Measurements from ENCODE around the gene VPS26A. TPM values are rescaled to one million over a fixed set of nuclear protein-coding genes. Genes with fewer than 3 reads are reported as not detected.
A peak's percentile ranks its signal among the peaks of the same experiment; 100 is the strongest.

VPS26A gene
- total RNA-seq, 1 experiment from 2014 or later, result 28.3 TPM

DNA sequence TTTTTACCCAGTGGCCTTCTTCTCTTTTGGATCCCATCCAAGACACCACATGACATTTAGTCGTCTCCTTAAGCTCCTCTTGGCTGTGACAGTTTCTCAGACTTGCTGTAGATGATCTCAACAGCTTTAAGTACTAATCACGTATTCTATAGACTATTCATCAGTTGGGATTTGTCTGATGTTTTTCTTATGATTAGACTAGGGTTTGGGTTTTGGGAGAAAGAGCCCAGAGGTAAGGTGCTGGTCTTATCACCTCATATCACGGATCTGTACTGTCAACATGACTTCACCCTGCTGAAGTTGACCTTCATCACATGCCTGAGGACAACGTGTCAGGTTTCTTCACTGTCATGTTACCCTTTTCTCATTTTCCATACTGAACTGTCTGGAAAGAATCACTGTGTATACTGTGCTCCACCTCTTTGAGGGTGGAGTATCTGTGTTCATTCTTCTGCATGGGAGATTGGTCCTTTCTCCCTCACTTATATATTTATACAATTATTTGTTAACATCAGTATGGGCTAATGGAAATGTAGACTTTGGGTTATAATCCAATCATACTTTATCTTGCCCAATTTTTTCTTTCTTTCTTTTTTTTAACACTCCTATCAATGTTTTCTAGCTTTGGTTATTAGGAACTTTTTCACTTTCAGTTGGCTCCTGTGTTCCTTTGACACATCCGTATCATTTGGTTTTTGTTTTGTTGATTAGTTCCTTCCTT is 89.8 kb downstream of the VPS26A start:
- H3K9ac ChIP-seq (ENCODE audit: low read length), result no peak overlapping the region
- H3K4me3 ChIP-seq (ENCODE audit: low read length), result no peak overlapping the region
- peaks cover 5% of the 10 kb centered on the region; the same call in 1 of the 2 replicates for H3K4me1 ChIP-seq (ENCODE audit: low read length)
- H3K4me2 ChIP-seq (ENCODE audit: low read depth, low read length, poor library complexity, severe bottlenecking), result no peak overlapping the region
- DNase-seq, result no peak
- H3K9me2 ChIP-seq (replicated peaks; ENCODE audit: insufficient read depth, low read length), result no peaks in the 10 kb centered on the region
- H3K27ac ChIP-seq (ENCODE audit: low read length), result no peak overlapping the region
- no peak overlapping the region for H2AFZ ChIP-seq (ENCODE audit: low read length)
- H3K79me2 ChIP-seq (ENCODE audit: low read length), result no peaks in the 10 kb centered on the region
- peaks cover under 1% of the 10 kb centered on the region for H3K36me3 ChIP-seq (ENCODE audit: insufficient read depth, low read length)
- H3K27me3 ChIP-seq (ENCODE audit: low read length), result no peaks in the 10 kb centered on the region
- H3K9me3 ChIP-seq (ENCODE audit: low read length), result no peaks in the 10 kb centered on the region
- H4K20me1 ChIP-seq (ENCODE audit: insufficient read depth, low read depth, low read length), result no peaks in the 10 kb centered on the region

DNA sequence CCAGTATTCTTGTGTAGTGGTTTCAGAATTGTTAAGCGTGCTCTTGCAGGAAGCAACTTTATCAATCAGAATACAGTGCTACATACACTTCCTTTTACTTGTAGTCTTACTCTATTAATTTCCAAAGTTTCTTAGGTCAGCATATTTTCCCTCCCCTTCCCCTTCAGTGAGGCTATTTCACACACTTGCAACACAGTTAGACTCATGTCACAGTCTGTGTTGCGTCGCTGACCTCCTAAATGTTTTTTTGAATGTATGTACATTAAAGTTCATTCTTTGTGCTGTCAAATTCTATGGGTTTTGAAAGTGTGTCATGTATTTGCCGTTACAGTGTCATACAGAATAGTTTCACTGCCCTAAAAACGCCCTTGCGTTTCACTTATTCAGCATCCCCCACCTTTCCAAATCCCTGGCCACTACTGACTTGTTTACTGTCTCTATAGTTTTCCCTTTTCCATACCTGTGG is 90.7 kb downstream of the VPS26A start:
- H3K27me3 ChIP-seq (ENCODE audit: low read length), result no peaks in the 10 kb centered on the region
- H3K9me2 ChIP-seq (replicated peaks; ENCODE audit: insufficient read depth, low read length), result no peaks in the 10 kb centered on the region
- no peak overlapping the region for H2AFZ ChIP-seq (ENCODE audit: low read length)
- no peak for DNase-seq
- no peaks in the 10 kb centered on the region for H3K36me3 ChIP-seq (ENCODE audit: insufficient read depth, low read length)
- no peak overlapping the region for H3K9ac ChIP-seq (ENCODE audit: low read length)
- H3K27ac ChIP-seq (ENCODE audit: low read length), result no peak overlapping the region
- H3K4me3 ChIP-seq (ENCODE audit: low read length), result no peak overlapping the region
- H3K79me2 ChIP-seq (ENCODE audit: low read length), result no peaks in the 10 kb centered on the region
- H4K20me1 ChIP-seq (ENCODE audit: insufficient read depth, low read depth, low read length), result no peaks in the 10 kb centered on the region
- H3K4me1 ChIP-seq (ENCODE audit: low read length), result peaks cover 5% of the 10 kb centered on the region; the same call in 1 of the 2 replicates
- no peak overlapping the region for H3K4me2 ChIP-seq (ENCODE audit: low read depth, low read length, poor library complexity, severe bottlenecking)
- H3K9me3 ChIP-seq (ENCODE audit: low read length), result no peaks in the 10 kb centered on the region

DNA sequence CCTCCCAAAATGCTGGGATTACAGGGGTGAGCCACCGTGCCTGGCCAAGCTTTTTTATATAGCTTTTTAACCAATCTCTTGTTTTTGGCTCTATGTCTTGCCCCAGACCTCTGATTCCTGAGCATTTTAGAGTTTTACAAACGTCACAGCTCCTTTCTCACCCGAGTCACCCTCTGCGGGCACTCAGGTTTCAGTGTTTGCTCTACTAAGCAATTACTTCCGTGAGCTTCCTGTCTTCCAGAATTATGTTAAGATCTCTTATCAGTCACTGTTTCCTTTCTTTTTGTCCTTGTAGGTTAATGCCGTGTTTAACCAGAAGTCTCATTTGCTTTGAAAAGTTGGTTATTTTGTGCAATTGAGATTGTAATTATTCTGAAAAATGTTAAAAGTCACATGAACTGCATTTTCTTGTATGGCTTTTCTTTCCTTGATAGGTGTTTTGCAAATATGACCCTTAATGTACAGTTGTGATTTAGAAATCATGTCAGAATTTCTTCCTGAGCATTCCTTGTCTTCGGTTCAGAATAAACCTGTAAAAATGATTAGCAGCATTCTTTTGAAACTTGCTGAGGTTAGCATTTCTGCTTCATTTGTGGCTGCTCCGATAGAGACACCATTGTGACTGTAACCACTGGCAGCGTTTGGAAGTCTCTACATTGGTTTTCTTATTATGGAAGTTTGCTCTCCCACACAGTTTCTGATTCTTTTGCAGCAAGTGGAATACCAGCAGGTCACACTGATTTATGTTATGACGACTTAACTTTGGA is 91.6 kb downstream of the VPS26A start:
- Histone ChIP-seq H3K4me1 (ENCODE audit: low read length) (peaks cover 5% of the 10 kb centered on the region; the same call in 1 of the 2 replicates), H3K9me2 (replicated peaks; ENCODE audit: insufficient read depth, low read length) (no peaks in the 10 kb centered on the region), H3K27ac (ENCODE audit: low read length) (no peak overlapping the region), H4K20me1 (ENCODE audit: insufficient read depth, low read depth, low read length) (no peaks in the 10 kb centered on the region), H3K79me2 (ENCODE audit: low read length) (no peaks in the 10 kb centered on the region), H3K4me3 (ENCODE audit: low read length) (no peak overlapping the region), H3K4me2 (ENCODE audit: low read depth, low read length, poor library complexity, severe bottlenecking) (peak overlapping the region; percentile 27), H3K9me3 (ENCODE audit: low read length) (no peaks in the 10 kb centered on the region), H2AFZ (ENCODE audit: low read length) (peak overlapping the region; percentile 57; the same call in 1 of the 2 replicates), H3K36me3 (ENCODE audit: insufficient read depth, low read length) (no peaks in the 10 kb centered on the region), H3K9ac (ENCODE audit: low read length) (no peak overlapping the region), H3K27me3 (ENCODE audit: low read length) (no peaks in the 10 kb centered on the region)
- DNase-seq, result no peak

DNA sequence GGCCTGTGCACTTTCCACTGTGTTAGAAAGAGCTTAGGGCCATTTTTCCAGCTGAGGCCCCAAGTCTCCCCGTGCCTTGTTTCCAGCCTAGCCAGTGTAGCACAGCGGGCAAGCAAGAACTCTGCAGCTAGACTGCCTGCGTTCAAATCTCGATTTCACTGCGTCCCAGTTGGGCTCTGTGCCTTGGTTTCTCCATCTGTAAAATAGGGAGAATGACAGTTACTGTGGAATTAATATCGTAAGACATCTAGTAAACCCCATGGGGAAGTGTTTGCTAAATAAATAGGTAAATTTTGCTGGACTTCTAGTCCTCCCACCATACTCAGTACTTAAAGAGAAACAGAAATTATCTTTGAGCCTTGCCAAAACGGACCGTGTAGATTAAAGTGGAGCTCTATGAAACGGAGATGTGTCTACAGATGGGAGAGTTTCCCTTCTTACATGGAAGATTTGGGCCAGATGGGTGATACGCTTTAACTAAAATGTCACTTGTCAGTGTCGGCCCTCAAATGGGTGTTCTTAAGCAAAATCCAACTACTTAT is 92.7 kb downstream of the VPS26A start:
- H3K9me2 ChIP-seq (replicated peaks; ENCODE audit: insufficient read depth, low read length), result no peaks in the 10 kb centered on the region
- no peaks in the 10 kb centered on the region for H3K79me2 ChIP-seq (ENCODE audit: low read length)
- no peak overlapping the region for H3K4me2 ChIP-seq (ENCODE audit: low read depth, low read length, poor library complexity, severe bottlenecking)
- H3K4me1 ChIP-seq (ENCODE audit: low read length), result peaks cover 5% of the 10 kb centered on the region; the same call in 1 of the 2 replicates
- no peaks in the 10 kb centered on the region for H3K36me3 ChIP-seq (ENCODE audit: insufficient read depth, low read length)
- H3K27me3 ChIP-seq (ENCODE audit: low read length), result no peaks in the 10 kb centered on the region
- H3K9ac ChIP-seq (ENCODE audit: low read length), result no peak overlapping the region
- DNase-seq, result no peak
- H3K27ac ChIP-seq (ENCODE audit: low read length), result no peak overlapping the region
- no peak overlapping the region for H2AFZ ChIP-seq (ENCODE audit: low read length)
- no peaks in the 10 kb centered on the region for H4K20me1 ChIP-seq (ENCODE audit: insufficient read depth, low read depth, low read length)
- H3K4me3 ChIP-seq (ENCODE audit: low read length), result no peak overlapping the region
- no peaks in the 10 kb centered on the region for H3K9me3 ChIP-seq (ENCODE audit: low read length)

DNA sequence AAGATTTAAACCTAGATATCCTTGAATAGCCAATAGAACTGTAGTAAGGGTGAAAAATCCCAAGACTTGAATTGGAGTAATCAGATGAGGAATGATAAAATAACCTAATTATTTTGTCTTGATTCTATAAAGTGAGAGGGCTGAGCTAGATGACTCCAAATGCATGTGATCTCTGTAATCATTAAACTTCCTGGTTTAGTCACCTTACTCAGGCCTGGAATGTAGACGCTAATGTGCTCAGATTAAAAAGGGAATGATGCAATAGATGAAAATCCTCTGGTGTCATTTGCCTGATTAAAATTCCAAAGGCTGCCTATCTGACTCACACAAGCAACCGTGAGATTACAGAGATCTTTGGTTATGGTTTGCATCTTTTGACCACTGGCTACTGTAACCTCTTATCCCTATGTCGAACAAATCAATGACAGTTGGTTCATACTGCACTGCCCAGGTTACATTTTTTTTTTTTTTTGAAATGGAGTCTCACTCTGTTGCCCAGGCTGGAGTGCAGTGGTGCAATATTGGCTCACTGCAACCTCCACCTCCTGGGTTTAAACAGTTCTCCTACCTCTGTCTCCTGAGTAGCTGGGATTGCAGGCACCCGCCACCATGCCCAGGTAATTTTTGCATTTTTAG is 93.3 kb downstream of the VPS26A start:
- no peak overlapping the region for H3K9ac ChIP-seq (ENCODE audit: low read length)
- H3K27ac ChIP-seq (ENCODE audit: low read length), result no peak overlapping the region
- no peaks in the 10 kb centered on the region for H3K79me2 ChIP-seq (ENCODE audit: low read length)
- H3K4me1 ChIP-seq (ENCODE audit: low read length), result peaks cover 5% of the 10 kb centered on the region; the same call in 1 of the 2 replicates
- no peak overlapping the region for H3K4me3 ChIP-seq (ENCODE audit: low read length)
- H3K9me2 ChIP-seq (replicated peaks; ENCODE audit: insufficient read depth, low read length), result no peaks in the 10 kb centered on the region
- no peak overlapping the region for H3K4me2 ChIP-seq (ENCODE audit: low read depth, low read length, poor library complexity, severe bottlenecking)
- H2AFZ ChIP-seq (ENCODE audit: low read length), result no peak overlapping the region
- no peaks in the 10 kb centered on the region for H3K27me3 ChIP-seq (ENCODE audit: low read length)
- no peaks in the 10 kb centered on the region for H3K36me3 ChIP-seq (ENCODE audit: insufficient read depth, low read length)
- no peaks in the 10 kb centered on the region for H3K9me3 ChIP-seq (ENCODE audit: low read length)
- H4K20me1 ChIP-seq (ENCODE audit: insufficient read depth, low read depth, low read length), result no peaks in the 10 kb centered on the region
- DNase-seq, result no peak

DNA sequence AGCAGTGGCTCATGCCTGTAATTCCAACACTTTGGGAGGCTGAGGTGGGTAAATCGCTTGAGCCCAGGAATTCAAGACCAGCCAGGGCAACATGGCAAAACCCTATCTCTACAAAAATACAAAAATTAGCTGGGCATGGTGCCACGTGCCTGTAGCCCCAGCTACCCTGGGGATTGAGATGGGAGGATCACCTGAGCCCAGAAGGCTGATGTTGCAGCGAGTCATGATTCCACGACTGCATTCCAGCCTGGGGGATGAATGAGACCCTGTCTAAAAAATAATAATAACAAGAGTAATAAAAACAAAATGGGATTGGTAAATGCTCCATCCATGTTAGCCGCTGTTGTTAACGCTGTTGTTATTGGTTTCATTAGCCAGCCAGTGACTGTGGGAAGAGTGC is 94.9 kb downstream of the VPS26A start:
- no peak overlapping the region for H2AFZ ChIP-seq (ENCODE audit: low read length)
- H3K4me1 ChIP-seq (ENCODE audit: low read length), result peaks cover 13% of the 10 kb centered on the region

DNA sequence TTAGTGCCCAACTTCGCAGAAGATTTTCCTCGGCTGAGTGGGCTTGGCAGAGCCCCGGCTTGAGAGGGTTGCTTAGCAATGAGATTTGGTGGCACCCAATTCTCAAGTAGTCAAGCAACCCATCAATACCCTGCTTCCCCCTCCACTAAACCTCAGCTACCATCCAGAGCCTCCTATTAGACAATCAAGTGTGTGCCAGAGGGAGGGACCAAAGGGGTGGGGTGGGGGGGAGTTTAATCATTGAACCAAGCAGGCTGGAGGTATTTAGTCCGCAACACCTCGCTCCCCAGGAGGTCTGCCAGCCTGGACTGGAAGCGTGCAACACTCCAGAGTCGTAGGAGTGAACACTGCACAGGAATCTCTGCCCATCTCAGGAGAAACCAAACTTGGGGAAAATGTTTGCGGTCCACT is 96.1 kb downstream of the VPS26A start, which contains the start of gene HKDC1:
Gene HKDC1 (plus strand): TSS at position 292 of the 411 bp plus-strand sequence. CDS start 104 bp downstream, at position 396.
- peaks cover 13% of the 10 kb centered on the region for H3K4me1 ChIP-seq (ENCODE audit: low read length)
- no peak within 1 kb of the TSS for H2AFZ ChIP-seq (ENCODE audit: low read length)
- H3K9me3 ChIP-seq (ENCODE audit: low read length), result no peaks in the 10 kb centered on the region
- H3K4me3 ChIP-seq (ENCODE audit: low read length), result no peak within 1 kb of the TSS
- H3K27me3 ChIP-seq (ENCODE audit: low read length), result no peaks in the 10 kb centered on the region
- no peaks in the 10 kb centered on the region for H3K9me2 ChIP-seq (replicated peaks; ENCODE audit: insufficient read depth, low read length)
- H3K36me3 ChIP-seq (ENCODE audit: insufficient read depth, low read length), result no peaks in the 10 kb centered on the region
- DNase-seq, result no peak
- H4K20me1 ChIP-seq (ENCODE audit: insufficient read depth, low read depth, low read length), result no peaks in the 10 kb centered on the region
- H3K4me2 ChIP-seq (ENCODE audit: low read depth, low read length, poor library complexity, severe bottlenecking), result no peak within 1 kb of the TSS
- no peak within 1 kb of the TSS for H3K9ac ChIP-seq (ENCODE audit: low read length)
- H3K27ac ChIP-seq (ENCODE audit: low read length), result no peak within 1 kb of the TSS
- H3K79me2 ChIP-seq (ENCODE audit: low read length), result no peaks in the 10 kb centered on the region

More for the DNA sequence above, 94.9 kb downstream of the VPS26A start:
- Histone ChIP-seq H3K9ac (ENCODE audit: low read length) (no peak overlapping the region), H3K79me2 (ENCODE audit: low read length) (no peaks in the 10 kb centered on the region), H3K4me2 (ENCODE audit: low read depth, low read length, poor library complexity, severe bottlenecking) (no peak overlapping the region), H3K9me3 (ENCODE audit: low read length) (no peaks in the 10 kb centered on the region), H3K27ac (ENCODE audit: low read length) (no peak overlapping the region), H3K9me2 (replicated peaks; ENCODE audit: insufficient read depth, low read length) (no peaks in the 10 kb centered on the region), H3K36me3 (ENCODE audit: insufficient read depth, low read length) (no peaks in the 10 kb centered on the region), H4K20me1 (ENCODE audit: insufficient read depth, low read depth, low read length) (no peaks in the 10 kb centered on the region), H3K4me3 (ENCODE audit: low read length) (no peak overlapping the region), H3K27me3 (ENCODE audit: low read length) (no peaks in the 10 kb centered on the region)
- DNase-seq, result no peak
